Fibroblast of gingiva (primary cell): ENCODE results near the gene CACNA1C.

Experiments used
- DNase-seq: peaks from one replicate; pipeline ENCODE4 v3.0.0-alpha.2; 2011; ENCODE audit warnings: low read depth

The CACNA1C gene

GRCh38 chr12:2456122-2456812, 403.5 kb downstream of the CACNA1C start:
- no peak for DNase-seq

DNA sequence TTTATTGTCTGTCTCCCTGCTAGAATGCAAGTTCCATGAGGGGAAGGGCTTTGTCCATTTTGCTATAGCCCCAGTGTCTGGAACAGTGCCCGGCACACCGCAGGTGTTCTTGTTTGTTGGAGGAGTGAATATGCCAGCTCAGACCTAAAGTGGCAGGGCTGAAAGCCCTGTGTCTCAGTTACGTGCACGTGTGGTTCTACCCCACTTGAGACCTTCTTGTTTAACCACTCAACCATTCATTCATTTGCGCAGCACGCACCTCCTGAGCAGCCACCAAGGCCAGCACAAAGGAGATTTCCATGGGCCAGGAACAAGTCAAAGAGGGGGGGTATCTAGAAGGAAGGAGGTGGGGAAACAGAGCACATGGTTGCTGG, 404.0 kb downstream of the CACNA1C start:
- no peak for DNase-seq

DNA sequence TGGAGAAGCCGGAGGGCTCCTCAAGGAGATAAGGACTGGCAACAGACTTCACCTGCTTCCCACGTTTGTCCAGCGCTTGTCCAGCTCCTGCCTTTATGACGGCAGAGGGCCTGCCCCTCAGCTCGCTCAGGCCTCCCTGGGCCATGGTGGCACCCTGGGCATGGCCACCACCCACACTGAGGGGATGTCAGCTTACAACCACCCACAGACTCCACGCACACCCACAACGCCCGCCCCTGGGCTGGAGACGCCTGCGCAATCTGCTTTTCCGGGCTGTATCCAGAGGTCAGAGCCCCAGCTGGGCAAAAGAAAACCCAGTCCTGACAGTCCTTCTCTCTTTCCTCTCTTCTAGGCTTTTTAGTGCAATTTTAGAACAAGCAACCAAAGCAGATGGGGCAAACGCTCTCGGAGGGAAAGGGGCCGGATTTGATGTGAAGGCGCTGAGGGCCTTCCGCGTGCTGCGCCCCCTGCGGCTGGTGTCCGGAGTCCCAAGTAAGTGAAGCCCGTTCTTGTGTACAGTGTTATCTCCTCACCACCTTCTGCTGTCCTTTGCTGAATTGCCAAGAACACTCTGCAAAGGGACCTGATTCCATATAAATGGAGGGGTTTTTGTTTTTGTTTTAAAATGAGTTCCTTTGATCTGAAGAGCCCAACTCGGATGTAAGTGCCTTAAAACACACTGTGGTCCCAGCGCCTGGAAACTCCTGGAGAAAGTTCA, 404.6 kb downstream of the CACNA1C start:
- no peak for DNase-seq

DNA sequence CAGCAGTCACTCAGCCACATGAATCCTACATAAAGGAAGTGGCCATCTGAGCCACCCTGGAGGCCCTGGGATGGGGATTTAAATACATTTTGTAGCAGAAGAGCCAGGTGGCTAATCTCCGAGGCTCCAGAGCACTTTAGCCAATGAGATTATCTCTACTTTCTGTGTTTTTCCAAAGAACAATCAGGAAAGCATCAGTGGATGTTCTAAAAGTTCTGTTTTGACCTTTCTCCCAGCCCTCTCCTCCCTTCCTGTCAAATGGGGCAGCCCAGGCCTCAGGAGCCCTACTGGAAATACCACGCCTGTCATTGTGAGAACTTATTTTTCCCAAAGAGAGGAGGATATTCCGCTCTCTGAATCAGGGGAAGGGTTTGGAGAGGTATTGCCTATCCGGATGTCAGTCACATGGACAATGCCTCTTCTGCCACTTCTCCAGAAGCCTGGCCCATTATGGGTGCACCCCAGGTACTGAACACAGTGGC, 405.2 kb downstream of the CACNA1C start:
- no peak for DNase-seq

DNA sequence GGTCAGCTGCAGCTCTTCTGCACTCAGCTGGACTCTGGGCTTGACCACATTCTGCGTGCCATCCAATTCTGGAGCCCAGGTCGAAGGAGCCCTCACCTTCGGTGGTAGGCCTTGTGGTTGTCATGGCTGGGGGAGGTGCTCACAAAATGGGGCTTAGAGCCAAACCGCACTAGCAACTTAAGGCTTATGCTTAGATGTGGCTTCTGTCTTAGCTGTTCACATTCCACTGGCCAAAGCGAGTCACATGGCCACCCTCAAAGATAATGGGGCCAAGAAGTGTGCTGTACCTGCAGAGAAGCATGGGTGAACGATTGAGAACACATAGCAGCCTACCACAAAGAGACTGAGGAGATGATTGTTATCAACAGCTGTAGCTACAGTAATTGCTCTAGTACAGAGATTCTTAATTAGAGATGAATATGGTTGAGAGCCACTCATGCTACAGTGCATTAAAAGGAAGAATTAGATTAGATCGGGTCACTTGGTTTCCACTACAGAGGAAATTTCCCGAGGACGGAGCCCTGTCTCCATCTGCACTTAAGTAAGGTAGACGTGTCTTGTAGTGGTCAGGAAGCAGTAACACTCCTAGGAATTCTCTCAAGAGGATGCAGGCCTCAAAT, 407.4 kb downstream of the CACNA1C start:
- no peak for DNase-seq

DNA sequence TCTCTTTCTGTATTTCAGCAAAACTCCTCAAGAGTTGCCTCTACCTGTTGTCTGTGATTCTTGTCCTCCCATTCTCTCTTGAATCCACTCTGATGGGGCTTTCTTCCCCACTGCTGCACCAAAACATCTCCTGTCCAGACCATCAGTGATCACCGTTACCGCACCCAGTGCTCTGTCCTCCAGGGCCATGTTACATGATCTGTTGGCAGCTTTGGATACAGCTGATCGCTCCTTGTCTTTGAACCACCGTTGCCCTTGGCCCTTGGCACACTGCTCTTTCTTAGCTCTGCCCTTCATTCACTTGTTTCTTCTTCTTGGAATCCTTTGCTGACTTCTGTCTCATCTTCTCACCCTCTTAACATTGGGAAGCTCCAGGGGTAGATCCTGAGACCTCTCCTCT, 408.3 kb downstream of the CACNA1C start:
- no peak for DNase-seq

GRCh38 chr12:2461645-2462044, 408.9 kb downstream of the CACNA1C start:
- DNase-seq = no peak

GRCh38 chr12:2462087-2462486, 409.3 kb downstream of the CACNA1C start:
- no peak for DNase-seq

DNA sequence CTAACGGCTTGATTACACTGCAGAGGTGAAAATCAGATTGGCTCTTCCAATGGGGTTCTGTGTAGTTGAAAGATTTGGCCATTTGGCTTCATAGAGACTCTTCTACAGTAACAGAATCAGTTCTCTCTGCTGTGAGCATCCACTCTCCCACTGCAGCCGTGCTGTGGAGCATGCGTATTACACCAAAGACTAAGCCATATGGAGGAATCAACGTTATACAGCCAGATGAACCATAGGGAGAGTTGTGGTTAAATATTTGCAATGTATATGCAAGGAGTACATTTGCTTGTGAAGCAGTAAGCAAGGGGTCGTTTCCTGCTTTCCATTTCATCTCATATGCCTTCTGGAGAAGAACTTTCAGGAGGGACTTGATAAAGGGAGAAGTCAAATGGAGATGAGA, 410.9 kb downstream of the CACNA1C start:
- DNase-seq = no peak

GRCh38 chr12:2465681-2466080, 412.9 kb downstream of the CACNA1C start:
- DNase-seq = no peak

DNA sequence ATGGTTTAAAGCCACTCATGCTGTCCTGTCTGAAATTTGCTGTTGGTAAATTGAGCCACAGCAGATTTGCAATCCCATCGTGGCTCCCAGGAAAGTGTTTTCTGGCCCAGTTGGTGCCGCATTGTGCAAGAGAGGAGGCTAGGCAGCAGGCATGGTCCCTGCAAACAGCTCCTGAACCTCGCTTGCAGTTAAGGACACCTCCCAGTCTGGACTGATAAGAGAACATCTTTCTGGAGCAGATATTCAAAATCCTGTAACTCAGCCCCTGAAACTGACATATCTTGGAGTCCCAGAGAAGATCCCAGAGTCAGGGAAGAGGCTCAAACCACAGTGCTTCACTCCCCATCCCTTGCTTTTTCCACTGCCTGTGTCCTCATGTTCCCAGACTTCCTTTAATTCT, 413.4 kb downstream of the CACNA1C start:
- no peak for DNase-seq

DNA sequence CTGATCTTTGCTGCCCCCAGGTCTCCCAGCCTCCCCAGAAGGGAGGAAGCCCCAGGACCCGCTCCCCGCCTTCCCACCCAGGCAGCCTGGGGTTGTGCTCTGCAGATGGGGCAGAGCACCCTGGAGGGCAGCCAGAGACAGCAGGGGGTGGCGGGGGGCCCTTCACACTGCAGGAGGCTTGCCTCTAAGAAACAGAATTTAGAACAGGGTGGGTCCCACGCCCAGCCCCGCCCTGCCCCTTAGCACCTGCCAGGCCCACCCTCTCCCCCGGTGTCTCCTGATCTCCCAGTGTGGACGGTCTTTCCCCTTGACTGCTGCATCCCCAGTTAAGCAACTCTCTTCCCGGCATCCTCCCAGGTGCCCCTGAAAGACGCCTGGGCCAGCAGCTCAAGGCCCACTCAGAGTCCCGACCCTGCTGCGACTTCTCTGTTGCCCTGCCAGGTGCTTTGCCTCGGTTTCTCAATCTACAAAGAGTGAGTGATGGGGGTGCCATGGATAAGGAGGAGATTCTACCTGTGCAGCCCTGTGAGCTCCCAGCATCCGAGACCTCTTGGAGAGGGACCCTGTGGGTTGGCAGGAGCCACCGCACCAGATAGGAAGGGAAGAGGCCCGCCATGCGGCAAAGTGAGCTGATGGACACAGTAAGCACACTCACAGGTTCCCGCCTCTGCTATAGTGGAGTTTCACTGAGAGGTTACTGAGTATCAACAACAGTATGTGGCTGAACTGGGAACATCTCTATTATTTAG, 414.8 kb downstream of the CACNA1C start:
- DNase-seq = no peak

DNA sequence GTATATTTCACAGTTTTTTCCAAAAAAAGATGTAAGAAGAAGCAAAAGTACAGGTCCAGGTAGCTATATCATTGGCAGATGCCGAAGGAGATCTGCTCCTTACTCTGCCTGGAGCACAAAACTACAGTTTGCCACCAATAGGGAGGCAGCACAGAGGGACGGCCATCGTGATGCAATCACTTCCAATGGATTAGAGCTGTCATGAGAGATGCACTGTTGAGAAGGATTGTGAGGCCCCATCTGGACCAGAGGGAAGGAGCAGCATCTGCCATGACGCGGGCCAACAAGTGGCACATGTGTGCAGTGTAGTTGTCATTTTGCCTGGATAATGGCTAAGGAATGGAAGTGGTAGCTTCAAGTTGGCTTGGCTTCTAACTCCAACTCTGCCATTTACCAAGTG, 423.2 kb downstream of the CACNA1C start:
- no peak for DNase-seq

DNA sequence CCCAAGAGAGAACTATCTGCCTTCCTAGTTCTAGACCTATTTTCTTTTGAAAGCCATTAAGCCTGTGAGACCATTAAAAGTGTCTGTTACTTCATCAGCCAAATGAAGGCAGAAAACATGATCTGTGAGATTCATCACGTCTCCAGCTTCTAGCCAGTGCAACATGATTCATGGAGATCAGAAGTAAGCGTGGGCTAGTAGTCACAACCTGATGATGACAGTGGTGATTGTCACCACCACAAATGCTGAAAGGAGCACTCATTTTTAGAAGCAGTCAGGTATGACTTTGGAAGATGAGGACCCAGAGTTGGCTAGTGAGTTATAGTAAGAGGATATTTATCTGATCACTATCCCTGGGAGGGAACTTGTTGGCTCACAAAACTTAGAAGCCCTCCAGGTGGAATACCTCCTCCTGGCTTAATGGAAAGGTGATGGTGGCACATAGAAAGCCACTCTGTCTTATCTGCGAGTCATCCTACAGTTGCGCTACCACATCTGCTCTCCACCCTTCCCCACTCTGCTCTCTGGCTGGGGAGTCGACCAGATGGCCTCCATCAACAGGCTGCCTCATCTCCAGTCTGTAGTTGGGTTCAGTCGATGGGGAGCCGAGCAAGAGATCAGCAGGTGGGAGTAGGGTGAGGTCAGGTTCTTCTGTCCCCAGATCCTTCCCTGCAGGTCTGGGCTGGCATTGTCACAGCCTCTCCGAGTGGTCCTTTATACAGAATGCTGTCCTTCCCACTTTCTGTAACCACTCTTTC, 424.4 kb downstream of the CACNA1C start:
- no peak for DNase-seq

DNA sequence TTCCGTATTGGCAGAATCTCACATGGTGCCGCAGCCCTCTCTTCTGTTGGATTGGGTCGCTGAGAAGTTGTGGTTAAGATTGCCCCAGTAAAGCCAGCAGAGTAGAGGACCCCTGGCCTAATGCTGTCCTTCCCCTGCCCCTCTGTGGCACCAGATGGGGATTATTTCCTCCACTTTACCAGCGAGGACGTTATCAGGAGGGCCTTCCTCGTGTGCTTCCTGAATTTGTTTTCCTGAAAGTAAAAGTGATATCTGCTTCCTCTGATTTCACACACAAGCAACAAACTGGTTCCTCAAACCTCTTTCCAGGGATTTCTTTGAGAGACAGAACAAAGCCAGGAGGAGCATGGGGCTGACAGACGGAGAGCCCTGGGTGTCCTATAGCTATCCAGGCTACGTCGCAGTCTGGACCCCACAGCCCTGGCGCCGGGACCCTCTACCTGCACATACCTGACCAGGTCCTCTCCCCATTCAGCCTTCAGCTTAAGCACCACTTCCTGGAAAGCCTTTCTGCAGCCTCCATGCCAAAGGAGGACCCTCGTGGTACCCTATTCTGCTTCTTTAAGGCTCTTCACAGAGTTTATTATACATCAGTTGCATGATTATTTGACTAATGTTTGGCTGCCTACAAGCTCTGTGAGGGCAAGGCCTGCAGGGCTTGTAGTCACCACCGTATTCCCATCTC, 427.2 kb downstream of the CACNA1C start:
- no peak for DNase-seq

GRCh38 chr12:2481346-2481745, 428.6 kb downstream of the CACNA1C start:
- DNase-seq = no peak

DNA sequence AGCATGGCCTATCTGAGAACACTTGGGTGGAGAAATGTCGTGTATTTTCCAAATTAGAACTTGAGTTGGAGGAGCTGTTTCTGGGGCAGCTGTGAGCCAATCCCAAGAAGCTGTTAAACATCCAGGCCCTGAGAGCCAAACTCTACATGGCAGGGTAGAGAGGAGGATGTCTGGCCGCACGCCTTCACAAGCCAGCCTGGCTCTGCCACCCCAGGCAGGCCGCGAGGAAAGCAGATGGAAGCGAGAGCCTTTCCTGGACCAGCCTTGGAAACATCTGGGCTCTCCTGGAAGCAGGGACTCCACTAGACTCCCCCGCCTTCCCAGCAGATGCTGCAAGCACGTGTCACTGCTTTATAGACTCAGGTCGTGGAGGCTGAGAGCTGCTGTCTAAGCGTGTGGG, 429.2 kb downstream of the CACNA1C start:
- no peak for DNase-seq

GRCh38 chr12:2482938-2483660, 430.3 kb downstream of the CACNA1C start:
- DNase-seq = no peak

- no peak for DNase-seq
These were observed 430.9 kb downstream of the CACNA1C start for GRCh38 chr12:2483713-2484112.

- no peak for DNase-seq
These were observed 431.5 kb downstream of the CACNA1C start for GRCh38 chr12:2484141-2484776.
